NB4 (cell line): ENCODE results near the gene EQTN.
A peak's percentile ranks its signal among the peaks of the same experiment; 100 is the strongest.

Experiments
- DNase-seq: peaks from one replicate; pipeline ENCODE4 v3.0.0; 2010; ENCODE audit warnings: low read depth
- H3K4me3 ChIP-seq: one replicate; pipeline ENCODE4 v1.5.1; 2011; ENCODE audit warnings: mild to moderate bottlenecking, low read depth, low read length, moderate library complexity
- MYC ChIP-seq: IDR thresholded peaks from 2 replicates; pipeline ENCODE4 v1.6.1; 2011; ENCODE audit warnings: low read depth, low read length
- POLR2A ChIP-seq: IDR thresholded peaks from 2 replicates; pipeline ENCODE4 v1.6.1; 2011; ENCODE audit warnings: mild to moderate bottlenecking; ENCODE audit not compliant: insufficient read length; ENCODE audit errors: extremely low read depth
- TF ChIP-seq, protein P1 (sequence below): IDR thresholded peaks from one replicate; pipeline ENCODE4 v1.5.1; 2012; ENCODE audit warnings: low read depth, low read length
- TF ChIP-seq, protein P2 (sequence below): IDR thresholded peaks from 2 replicates; pipeline ENCODE4 v1.6.1; 2011; ENCODE audit warnings: low read depth, low read length

The EQTN gene

DNA sequence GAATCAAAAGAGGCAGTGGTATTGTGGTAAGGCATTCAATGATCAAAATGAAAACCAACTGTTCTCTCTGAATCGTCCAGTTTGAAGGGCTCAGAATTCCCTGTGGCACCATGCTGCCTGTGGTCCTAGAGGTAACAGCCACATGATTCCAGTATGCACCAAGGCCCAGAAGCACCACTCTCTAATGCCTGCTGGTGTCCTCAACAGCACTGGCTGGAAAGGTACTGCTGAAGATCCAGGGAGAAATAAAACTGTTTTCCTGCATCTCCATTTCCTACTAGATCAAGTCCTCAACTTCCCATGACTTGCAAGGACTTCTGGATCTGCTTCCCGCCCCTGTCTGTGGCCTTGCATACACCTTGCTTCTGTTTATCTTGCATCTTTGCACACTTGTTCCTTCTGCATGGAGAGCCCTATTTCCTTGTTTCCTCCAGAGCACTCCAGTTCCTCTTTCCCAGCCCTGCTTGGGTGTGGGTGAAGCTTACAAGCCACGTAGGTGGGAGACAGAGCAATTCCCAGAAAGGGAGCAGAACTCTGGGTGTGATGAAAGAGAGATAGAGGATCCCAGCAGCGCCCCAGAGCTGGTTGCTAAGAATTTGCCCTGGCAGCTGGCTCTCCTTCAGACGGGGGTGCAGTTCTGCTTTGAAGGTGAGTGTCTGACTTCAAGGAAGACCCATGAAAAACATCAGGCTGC, 41.0 kb upstream of the EQTN start:
- TF ChIP-seq, protein P1, sequence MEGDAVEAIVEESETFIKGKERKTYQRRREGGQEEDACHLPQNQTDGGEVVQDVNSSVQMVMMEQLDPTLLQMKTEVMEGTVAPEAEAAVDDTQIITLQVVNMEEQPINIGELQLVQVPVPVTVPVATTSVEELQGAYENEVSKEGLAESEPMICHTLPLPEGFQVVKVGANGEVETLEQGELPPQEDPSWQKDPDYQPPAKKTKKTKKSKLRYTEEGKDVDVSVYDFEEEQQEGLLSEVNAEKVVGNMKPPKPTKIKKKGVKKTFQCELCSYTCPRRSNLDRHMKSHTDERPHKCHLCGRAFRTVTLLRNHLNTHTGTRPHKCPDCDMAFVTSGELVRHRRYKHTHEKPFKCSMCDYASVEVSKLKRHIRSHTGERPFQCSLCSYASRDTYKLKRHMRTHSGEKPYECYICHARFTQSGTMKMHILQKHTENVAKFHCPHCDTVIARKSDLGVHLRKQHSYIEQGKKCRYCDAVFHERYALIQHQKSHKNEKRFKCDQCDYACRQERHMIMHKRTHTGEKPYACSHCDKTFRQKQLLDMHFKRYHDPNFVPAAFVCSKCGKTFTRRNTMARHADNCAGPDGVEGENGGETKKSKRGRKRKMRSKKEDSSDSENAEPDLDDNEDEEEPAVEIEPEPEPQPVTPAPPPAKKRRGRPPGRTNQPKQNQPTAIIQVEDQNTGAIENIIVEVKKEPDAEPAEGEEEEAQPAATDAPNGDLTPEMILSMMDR = no peak
- TF ChIP-seq MYC (no peak), POLR2A (no peak)
- TF ChIP-seq, protein P2, sequence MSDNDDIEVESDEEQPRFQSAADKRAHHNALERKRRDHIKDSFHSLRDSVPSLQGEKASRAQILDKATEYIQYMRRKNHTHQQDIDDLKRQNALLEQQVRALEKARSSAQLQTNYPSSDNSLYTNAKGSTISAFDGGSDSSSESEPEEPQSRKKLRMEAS = no peak
- no peak for DNase-seq
- no peak overlapping the region for H3K4me3 ChIP-seq

- DNase-seq = no peak
- no peak for TF ChIP-seq POLR2A
- TF ChIP-seq, protein P2 = no peak
- TF ChIP-seq, protein P1 = no peak
- TF ChIP-seq MYC = no peak
- H3K4me3 ChIP-seq = no peak overlapping the region
Measured at GRCh38 chr9:27337236-27337635, 40.3 kb upstream of the EQTN start.

- DNase-seq = no peak
- no peak overlapping the region for H3K4me3 ChIP-seq
- no peak for TF ChIP-seq POLR2A
- no peak for TF ChIP-seq MYC
- TF ChIP-seq, protein P1 = no peak
- TF ChIP-seq, protein P2 = no peak
Measured at GRCh38 chr9:27336829-27337228, 39.9 kb upstream of the EQTN start.

GRCh38 chr9:27336126-27336525, 39.2 kb upstream of the EQTN start:
- no peak for DNase-seq
- H3K4me3 ChIP-seq = no peak overlapping the region
- no peak for TF ChIP-seq POLR2A
- TF ChIP-seq, protein P2 = no peak
- TF ChIP-seq, protein P1 = no peak
- no peak for TF ChIP-seq MYC

DNA sequence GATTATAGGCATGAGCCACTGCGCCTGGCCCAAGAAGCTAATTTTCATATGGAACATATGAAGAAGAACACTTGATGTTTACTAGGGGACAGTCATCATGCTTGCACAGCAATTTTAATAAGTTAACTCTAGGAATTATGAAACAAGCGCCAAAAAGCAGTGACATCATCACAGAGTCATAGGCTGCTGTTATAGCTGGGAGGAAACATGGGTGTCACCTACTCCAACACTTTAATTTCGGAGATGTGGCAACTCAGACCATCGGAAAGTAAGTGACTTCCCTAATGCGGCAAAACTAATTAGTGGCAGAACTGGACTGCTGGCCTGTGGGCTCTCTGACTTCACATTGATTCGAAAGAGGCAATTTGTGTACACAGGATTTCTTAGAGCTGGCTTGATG, 38.1 kb upstream of the EQTN start:
- peak; percentile 62 for DNase-seq
- no peak for TF ChIP-seq MYC
- TF ChIP-seq POLR2A = no peak
- TF ChIP-seq, protein P2 = no peak
- TF ChIP-seq, protein P1 = no peak
- H3K4me3 ChIP-seq = no peak overlapping the region
